A549 (cell line): ENCODE measurements around the gene C1orf141. TPM values are rescaled to one million over a fixed set of nuclear protein-coding genes. Genes with fewer than 3 reads are reported as not detected.

Source experiments
- ATAC-seq, 2 experiments: fragments of 200-7000 bp in 1 of 2; fragments of >200 bp in 1 of 2; cut with Nextera tagmentation in 1 of 2; cut with Tn5 transposase in 1 of 2; 3 replicates each; pipeline versions ENCODE4 v1.8.0 to v1.9.1; 2018 to 2020; ENCODE audit warnings: mild to moderate bottlenecking in 1 of 2, moderate library complexity in 1 of 2
- CTCF ChIA-PET: fragments of 300-600 bp; sonication (Branson Sonifier 250); formaldehyde crosslinking; extraction: SDS; loops from one replicate; lab custom pipeline; 2021; ENCODE audit warnings: antibody characterized with exemption, inconsistent platforms; lab: Yijun Ruan, JAX
- POLR2A ChIA-PET: fragments of 350-600 bp; formaldehyde crosslinking; extraction: SDS; loops from one replicate; lab custom pipeline; 2021; ENCODE audit warnings: antibody characterized with exemption, inconsistent platforms; lab: Yijun Ruan, JAX
- DNase-seq, 2 experiments: peaks; one replicate each; pipeline versions ENCODE4 v3.0.0 to v3.0.0-alpha.2; 2011 to 2016; ENCODE audit warnings: low read depth in 1 of 2, low spot score in 1 of 2
- FAIRE-seq: peaks from 2 replicates; lab custom pipeline; 2011; peaks lifted over from hg19 to GRCh38; lab: Jason Lieb, UNC
- H3K27ac ChIP-seq, 2 experiments: fragments of >200 bp; sonication (Bioruptor Twin); formaldehyde crosslinking; 3 replicates each; pipeline ENCODE4 v1.5.1; 2016 to 2017
- H3K4me1 ChIP-seq: fragments of >200 bp; sonication (Bioruptor Twin); formaldehyde crosslinking; 3 replicates; pipeline ENCODE4 v1.6.1; 2016
- H3K4me2 ChIP-seq: fragments of >200 bp; sonication (Bioruptor Twin); formaldehyde crosslinking; 3 replicates; pipeline ENCODE4 v1.6.1; 2016
- H3K4me3 ChIP-seq: fragments of >200 bp; sonication (Bioruptor Twin); formaldehyde crosslinking; 3 replicates; pipeline ENCODE4 v1.5.1; 2016
- H3K9me3 ChIP-seq: fragments of >200 bp; sonication (Bioruptor Twin); formaldehyde crosslinking; 3 replicates; pipeline ENCODE4 v1.6.1; 2016
- HOXB13 ChIP-seq: fragments of 250-450 bp; sonication (Bioruptor Pico); IDR thresholded peaks from 2 replicates; pipeline ENCODE4 v1.5.0; 2020; ENCODE audit warnings: low read depth, mild to moderate bottlenecking, moderate library complexity
- JUN ChIP-seq, 2 experiments: fragments of >200 bp; sonication (Bioruptor Twin); formaldehyde crosslinking; IDR thresholded peaks; 2 replicates in 1 of 2; 3 replicates in 1 of 2; pipeline ENCODE4 v1.6.1; 2016 to 2017
- MAZ ChIP-seq: fragments of 150-350 bp; IDR thresholded peaks from 2 replicates; pipeline ENCODE4 v1.6.1; 2014; ENCODE audit warnings: antibody characterized with exemption, low read depth, low read length, borderline replicate concordance
- PHF8 ChIP-seq: fragments of 200-600 bp; sonication (generic); IDR thresholded peaks from 2 replicates; pipeline ENCODE4 v1.6.1; 2016; ENCODE audit warnings: low read depth, mild to moderate bottlenecking, antibody characterized with exemption, moderate library complexity, borderline replicate concordance
- POLR2AphosphoS2 ChIP-seq: conservative IDR thresholded peaks from 2 replicates; pipeline ENCODE4 v1.6.1; 2012; ENCODE audit warnings: low read length, improper control_type of control experiment, inconsistent platforms
- RAD21 ChIP-seq, 2 experiments: fragments of >200 bp in 1 of 2; sonication (Bioruptor Twin) in 1 of 2; formaldehyde crosslinking in 1 of 2; IDR thresholded peaks in 1 of 2; conservative IDR thresholded peaks in 1 of 2; 2 replicates in 1 of 2; 3 replicates in 1 of 2; pipeline ENCODE4 v1.6.1; 2012 to 2018; ENCODE audit warnings: inconsistent platforms in 1 of 2
- RCOR1 ChIP-seq: fragments of 150-350 bp; IDR thresholded peaks from 2 replicates; pipeline ENCODE4 v1.6.1; 2014; ENCODE audit warnings: antibody characterized with exemption, low read length, low read depth
- RFX5 ChIP-seq: fragments of 450-650 bp; IDR thresholded peaks from 2 replicates; pipeline ENCODE4 v1.7.1; 2014; ENCODE audit warnings: antibody characterized with exemption, mild to moderate bottlenecking, moderate library complexity
- RNF2 ChIP-seq: fragments of 200-600 bp; sonication (generic); IDR thresholded peaks from 2 replicates; pipeline ENCODE4 v1.6.1; 2016; ENCODE audit warnings: low read depth, mild to moderate bottlenecking, antibody characterized with exemption, moderate library complexity, borderline replicate concordance
- SMC3 ChIP-seq: fragments of >200 bp; sonication (Bioruptor Twin); formaldehyde crosslinking; IDR thresholded peaks from 3 replicates; pipeline ENCODE4 v1.6.1; 2018; ENCODE audit warnings: inconsistent platforms
- SREBF2 ChIP-seq: fragments of 450-650 bp; IDR thresholded peaks from 2 replicates; pipeline ENCODE4 v1.6.1; 2014; ENCODE audit warnings: mild to moderate bottlenecking, moderate library complexity
- ZSCAN20 ChIP-seq: fragments of 250-450 bp; sonication (Bioruptor Pico); IDR thresholded peaks from 2 replicates; pipeline ENCODE4 v1.8.0; 2022; ENCODE audit warnings: mild to moderate bottlenecking, moderate library complexity
- WGBS: methylation state at CpG from one replicate; pipeline ENCODE4 v1.1.6; 2017; ENCODE audit errors: missing lambda C conversion rate; 5-methylcytosine and 5-hydroxymethylcytosine counted together
- polyA plus RNA-seq, 4 experiments: library from polyadenylated mRNA; depleted of rRNA in 3 of 4; stranded (reverse); fragments of >200 nt; fragmentation: RNase III in 1 of 4; extraction: RNeasy Plus Mini Kit Qiagen cat#74134 plus additional on column Dnase treatment in 1 of 4; gene quantifications; 2 replicates in 3 of 4; 3 replicates in 1 of 4; pipeline ENCODE4 v1.2.3, GENCODE V29; 2011 to 2017
- TF ChIP-seq, protein P1 (sequence below): fragments of 250-450 bp; sonication (Bioruptor Pico); IDR thresholded peaks from 2 replicates; pipeline ENCODE4 v1.5.0; 2021; ENCODE audit warnings: mild to moderate bottlenecking, moderate library complexity, borderline replicate concordance
- TF ChIP-seq, protein P2 (sequence below): fragments of >200 bp; sonication (Bioruptor Twin); formaldehyde crosslinking; IDR thresholded peaks from 2 replicates; pipeline ENCODE4 v1.6.1; 2016
- TF ChIP-seq, protein P3 (sequence below): fragments of >200 bp; sonication (Bioruptor Twin); formaldehyde crosslinking; IDR thresholded peaks from 3 replicates; pipeline ENCODE4 v1.5.1; 2016

C1orf141 gene
- polyA plus RNA-seq, 2 of the 4 experiments (the other 2 are of a cell fraction), result not detected

DNA sequence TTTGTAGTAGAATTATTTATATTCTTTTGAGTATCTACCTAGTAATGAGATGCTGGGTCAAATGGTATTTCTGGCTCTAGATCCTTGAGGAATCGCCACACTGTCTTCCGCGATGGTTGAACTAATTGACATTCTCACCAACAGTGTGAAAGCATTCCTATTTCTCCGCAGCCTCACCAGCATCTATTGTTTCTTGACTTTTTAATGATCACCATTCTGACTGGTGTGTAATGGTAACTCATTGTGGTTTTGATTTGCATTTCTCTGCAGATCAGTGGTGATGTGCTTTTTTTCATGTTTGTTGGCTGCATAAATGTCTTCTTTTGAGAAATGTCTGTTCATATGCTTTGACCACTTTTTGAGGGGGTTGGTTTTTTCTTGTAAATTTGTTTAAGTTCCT lies 16.2 kb upstream of the C1orf141 start:
- 66% methylated on average over 4 of the region's 4 CpGs for WGBS
- POLR2A ChIA-PET, result interaction anchor here (0.6 kb wide), 1 partner anchor 165 kb away, joined by 3 read pairs; no protein-coding TSS in a partner anchor
- H3K4me3 ChIP-seq, result no peak overlapping the region
- no peak overlapping the region for H3K4me2 ChIP-seq
- H3K27ac ChIP-seq, result no peak overlapping the region
- CTCF ChIA-PET, result interaction anchor here (1.0 to 7.7 kb wide), 4 partner anchors 14 to 158 kb away, joined by 3 to 123 read pairs (median 26); no protein-coding TSS in a partner anchor
- TF ChIP-seq PHF8 (no peak), SREBF2 (no peak), MAZ (no peak), ZSCAN20 (CRISPR knock-in tag) (no peak), POLR2AphosphoS2 (no peak), RFX5 (no peak), SMC3 (no peak), RNF2 (no peak), JUN (IDR thresholded peaks at IDR 0.05) (no peak), RCOR1 (no peak), HOXB13 (CRISPR knock-in tag) (no peak)
- TF ChIP-seq, protein P1, sequence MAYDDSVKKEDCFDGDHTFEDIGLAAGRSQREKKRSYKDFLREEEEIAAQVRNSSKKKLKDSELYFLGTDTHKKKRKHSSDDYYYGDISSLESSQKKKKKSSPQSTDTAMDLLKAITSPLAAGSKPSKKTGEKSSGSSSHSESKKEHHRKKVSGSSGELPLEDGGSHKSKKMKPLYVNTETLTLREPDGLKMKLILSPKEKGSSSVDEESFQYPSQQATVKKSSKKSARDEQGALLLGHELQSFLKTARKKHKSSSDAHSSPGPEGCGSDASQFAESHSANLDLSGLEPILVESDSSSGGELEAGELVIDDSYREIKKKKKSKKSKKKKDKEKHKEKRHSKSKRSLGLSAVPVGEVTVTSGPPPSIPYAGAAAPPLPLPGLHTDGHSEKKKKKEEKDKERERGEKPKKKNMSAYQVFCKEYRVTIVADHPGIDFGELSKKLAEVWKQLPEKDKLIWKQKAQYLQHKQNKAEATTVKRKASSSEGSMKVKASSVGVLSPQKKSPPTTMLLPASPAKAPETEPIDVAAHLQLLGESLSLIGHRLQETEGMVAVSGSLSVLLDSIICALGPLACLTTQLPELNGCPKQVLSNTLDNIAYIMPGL (CRISPR knock-in tag), result no peak
- TF ChIP-seq, all 56 proteins: peak for 0
- FAIRE-seq (no peak), DNase-seq (no peak), ATAC-seq (no peak)
- Histone ChIP-seq H3K9me3 (no peaks in the 10 kb centered on the region), H3K4me1 (0 out of 3 replicates have a peak, but pooled peaks cover 3% of the 10 kb centered on the region)

DNA sequence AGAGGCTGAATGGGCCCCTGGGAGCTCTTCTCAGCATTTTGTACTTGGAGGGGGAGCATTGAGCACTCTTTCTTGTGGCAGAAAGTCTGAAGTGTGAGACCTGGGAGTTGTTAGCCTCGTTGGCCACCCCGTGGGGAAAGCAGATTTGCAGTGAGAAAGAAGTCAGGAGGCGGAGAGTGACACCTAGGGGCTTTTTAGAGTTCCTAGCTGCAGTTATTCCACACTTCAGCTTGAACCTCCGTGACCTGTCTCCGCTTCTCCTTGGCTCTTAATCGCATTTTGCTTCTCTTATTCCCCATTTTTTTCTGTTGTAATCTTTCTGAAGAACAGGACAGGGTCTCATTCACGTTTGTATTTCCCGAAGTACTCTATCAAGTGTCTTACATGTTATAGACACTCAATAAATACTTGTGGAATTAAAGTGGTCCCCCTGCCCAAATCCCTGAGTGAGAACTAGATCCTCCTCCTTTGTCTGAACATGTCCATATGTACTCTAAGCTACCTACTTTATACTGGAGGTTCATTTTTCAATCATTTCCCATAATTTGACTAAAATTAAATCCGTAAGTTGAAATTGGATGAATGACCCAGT lies 14.5 kb upstream of the C1orf141 start:
- 9% methylated on average over 9 of the region's 9 CpGs for WGBS
- no peak overlapping the region for H3K4me3 ChIP-seq
- FAIRE-seq (no peak), DNase-seq (peak; percentile 18 to 69), ATAC-seq (peak; percentile 99)
- H3K27ac ChIP-seq, result no peak overlapping the region
- H3K4me1 ChIP-seq, result 0 out of 3 replicates have a peak, but pooled peaks cover 3% of the 10 kb centered on the region
- TF ChIP-seq, protein P2, sequence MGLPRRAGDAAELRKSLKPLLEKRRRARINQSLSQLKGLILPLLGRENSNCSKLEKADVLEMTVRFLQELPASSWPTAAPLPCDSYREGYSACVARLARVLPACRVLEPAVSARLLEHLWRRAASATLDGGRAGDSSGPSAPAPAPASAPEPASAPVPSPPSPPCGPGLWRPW, result no peak
- TF ChIP-seq SMC3, result peak; percentile 73
- TF ChIP-seq, protein P3, sequence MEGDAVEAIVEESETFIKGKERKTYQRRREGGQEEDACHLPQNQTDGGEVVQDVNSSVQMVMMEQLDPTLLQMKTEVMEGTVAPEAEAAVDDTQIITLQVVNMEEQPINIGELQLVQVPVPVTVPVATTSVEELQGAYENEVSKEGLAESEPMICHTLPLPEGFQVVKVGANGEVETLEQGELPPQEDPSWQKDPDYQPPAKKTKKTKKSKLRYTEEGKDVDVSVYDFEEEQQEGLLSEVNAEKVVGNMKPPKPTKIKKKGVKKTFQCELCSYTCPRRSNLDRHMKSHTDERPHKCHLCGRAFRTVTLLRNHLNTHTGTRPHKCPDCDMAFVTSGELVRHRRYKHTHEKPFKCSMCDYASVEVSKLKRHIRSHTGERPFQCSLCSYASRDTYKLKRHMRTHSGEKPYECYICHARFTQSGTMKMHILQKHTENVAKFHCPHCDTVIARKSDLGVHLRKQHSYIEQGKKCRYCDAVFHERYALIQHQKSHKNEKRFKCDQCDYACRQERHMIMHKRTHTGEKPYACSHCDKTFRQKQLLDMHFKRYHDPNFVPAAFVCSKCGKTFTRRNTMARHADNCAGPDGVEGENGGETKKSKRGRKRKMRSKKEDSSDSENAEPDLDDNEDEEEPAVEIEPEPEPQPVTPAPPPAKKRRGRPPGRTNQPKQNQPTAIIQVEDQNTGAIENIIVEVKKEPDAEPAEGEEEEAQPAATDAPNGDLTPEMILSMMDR, result peak; percentile 77
- peak; percentile 79 to 81 for TF ChIP-seq RAD21 (conservative IDR thresholded peaks at IDR 0.05 in 1 of 2, IDR thresholded peaks at IDR 0.05 in 1 of 2)
- H3K9me3 ChIP-seq, result no peaks in the 10 kb centered on the region
- CTCF ChIA-PET, result interaction anchor here (0.5 to 7.7 kb wide), 43 partner anchors 8 to 386 kb away, joined by 3 to 123 read pairs (median 5); partner anchors contain the start of genes C1orf141, IL23R and SLC35D1
- peak overlapping the region; percentile 59 for H3K4me2 ChIP-seq
- POLR2A ChIA-PET, result interaction anchor here (1.0 kb wide), 2 partner anchors 153 to 225 kb away, joined by 3 read pairs; partner anchors contain the start of genes DNAI4 and MIER1
